Middle frontal gyrus (tissue), 1 donor: ENCODE results near the gene UBN1.
"Not testable (repeated sequence)": the region's sequence is repeated elsewhere in the genome, so short reads cannot be mapped to it uniquely, and the experiment has no call there.

Experiments used
- DNase-seq: peaks from one replicate; pipeline ENCODE4 v3.0.0-alpha.2; 2015; ENCODE audit warnings: low spot score; ENCODE audit errors: extremely low spot score

UBN1 gene

DNA sequence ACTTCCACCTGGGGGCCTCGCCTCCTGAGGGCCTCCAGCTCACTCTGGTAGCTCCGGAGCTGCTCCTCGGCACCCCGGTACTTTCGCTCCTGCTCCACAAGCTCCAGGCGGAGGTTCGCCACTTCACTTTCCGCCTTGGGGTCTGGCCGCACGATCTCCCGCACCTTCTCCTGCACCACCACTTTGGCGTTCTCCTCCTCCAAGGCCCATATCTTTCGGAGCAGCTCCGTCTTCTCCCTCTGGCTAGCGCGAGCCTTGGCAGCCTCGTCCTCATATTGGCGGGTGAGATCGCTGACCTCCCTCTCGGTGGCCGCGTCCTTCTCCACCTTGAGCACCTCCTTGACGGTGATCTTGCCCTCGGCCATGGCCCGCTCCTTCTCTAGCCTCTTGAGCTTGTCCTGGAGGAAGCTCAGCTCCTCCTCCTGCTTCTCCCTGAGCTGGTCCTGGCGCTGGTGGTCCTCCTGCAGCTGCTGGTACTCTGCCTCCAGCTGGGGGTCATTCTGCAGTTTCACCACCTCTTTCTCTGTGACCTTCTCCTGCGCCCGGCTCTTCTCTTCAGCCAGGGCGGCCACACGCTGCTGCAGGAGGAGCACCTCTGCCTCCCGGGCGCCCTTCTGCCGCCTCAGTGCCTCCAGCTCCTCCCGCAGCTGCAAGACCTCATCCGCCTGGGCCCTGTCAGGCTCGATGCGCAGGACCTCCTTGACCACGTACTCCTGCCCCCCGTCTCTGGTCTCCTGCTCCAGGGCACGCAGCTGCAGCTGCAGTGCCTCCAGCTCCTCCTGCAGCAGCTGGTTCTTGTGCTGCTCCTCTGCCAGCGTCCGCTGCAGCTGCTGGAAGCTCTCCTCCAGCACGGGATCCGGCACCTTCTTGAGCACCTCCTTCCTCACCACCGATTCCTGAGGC lies 37.9 kb downstream of the UBN1 start:
- DNase-seq = no peak

DNA sequence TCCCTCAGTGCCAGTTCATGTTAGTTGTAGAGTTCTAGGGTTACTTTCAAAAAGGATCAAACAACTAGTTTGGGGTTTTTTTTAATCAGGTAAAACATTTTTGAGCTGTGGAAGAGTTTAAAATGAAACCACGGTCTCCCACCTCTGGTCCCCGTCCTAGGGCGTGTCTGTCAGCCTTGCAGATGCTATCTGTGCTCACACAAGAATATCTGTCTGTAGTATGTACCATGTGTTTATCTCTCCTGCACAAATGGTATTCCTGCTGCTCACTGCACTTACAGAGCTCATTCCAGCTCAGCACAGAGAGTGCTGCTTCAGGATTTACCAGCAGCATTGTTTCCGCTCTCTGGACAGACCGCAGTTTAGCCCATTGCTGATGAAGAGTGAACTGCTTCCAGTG lies 38.9 kb downstream of the UBN1 start:
- no peak for DNase-seq

DNA sequence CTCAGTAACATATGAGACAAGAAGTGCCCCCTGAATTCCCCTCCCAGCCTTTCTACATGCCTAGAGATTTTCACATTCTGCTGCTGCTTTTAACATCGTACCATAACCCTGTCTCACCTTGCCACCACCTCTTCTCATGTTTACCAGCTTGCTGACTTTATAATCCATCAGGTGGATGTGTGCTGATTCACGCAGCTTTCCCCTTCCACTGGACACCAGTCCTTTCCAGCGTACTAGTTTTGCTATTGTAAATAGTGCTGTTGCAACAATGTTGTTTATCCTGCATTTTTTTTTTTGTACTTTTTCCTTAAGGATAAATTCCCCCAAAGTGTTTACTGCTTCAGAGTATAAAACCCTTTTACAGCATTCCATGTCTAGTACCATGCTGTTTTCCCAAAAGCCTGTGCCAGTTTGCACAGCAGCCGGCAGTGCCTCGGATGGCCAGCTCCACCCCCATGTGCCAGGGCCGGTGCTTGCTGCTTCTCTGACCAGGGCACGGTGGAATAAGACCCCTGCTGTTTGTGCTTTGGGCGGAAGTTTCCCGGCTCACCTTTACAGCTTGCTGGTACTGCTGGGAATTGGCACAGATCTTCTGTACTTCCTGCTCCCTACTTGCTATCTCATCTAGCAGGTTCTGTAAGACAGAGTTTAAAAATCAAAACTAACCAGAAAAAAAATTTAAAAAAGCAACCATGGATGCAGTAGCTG lies 41.3 kb downstream of the UBN1 start:
- DNase-seq = no peak

DNA sequence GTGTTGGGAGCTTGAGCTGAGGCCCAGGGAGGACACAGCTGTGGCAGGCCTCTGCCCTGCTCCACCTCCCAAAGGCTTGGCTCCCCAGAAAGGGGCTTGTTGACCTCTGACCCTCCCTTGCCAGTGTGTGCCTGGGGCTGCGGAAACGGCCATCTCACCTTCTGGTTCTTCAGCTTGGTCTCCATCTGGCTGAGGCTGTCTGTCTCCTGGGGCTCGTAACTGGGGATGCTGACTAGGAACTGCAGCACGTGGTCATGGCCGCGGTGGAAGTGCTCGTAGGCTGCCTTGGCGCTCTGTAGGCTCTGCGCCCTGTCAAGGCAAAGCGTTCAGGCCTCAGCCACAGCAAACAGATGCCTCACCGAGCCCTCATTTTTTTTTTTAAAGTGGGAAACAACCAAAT lies 42.7 kb downstream of the UBN1 start:
- DNase-seq = no peak

DNA sequence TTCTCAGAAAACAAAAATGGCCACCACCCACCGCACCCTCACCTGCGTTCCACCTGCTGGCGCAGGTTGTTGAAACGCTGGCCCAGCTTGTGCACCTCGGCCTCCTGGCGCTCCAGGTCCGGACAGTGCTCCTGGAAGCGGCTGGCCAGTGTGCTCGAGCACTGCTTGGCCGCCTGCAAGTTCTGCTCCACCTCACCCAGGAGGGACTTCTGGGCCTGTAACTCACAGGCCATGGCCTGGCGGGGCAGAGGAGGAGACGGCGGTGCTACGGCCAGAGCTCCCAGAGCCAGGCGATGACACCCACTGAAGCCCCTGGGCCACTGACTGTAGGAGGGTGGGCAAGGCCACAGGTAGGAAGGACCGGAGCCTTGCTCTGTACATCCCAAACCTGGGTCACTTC lies 43.4 kb downstream of the UBN1 start:
- no peak for DNase-seq

DNA sequence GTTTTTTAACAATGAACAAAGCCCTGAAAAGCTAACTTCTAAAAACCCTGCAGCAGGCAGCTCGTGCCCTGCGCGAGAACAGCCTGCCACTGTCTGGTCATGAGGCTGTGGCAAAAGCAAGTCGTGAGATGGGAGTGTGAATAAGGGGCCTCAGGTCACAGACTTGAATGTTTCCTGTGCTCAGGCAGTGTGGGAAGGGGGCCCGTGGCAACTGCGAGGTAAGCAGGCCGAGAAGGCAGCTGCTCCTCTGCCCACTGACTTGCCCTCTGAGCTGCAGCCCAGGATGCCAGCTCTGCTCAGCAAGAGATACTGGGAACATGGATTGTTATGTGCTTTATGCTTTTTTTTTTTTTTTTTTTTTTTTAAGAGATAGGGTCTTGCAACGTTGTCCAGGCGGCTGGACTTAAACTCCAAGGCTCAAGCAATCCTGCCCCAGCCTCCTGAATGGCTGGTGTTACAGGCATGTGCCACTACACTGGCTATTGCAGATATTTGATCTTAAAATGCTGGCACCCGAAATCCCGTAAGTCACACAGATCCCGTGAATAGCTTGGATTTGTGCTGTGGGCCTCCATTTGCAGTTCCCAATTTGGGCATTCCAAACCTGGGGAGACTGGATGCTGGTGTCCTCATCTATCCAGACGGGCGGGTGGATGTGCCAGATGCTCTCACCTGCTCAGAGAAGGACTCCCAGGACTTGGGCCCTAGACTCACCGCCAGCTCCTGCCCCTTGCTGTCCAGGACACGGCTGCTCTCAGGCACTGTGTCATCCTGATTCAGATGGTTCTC lies 44.0 kb downstream of the UBN1 start:
- DNase-seq = no peak

DNA sequence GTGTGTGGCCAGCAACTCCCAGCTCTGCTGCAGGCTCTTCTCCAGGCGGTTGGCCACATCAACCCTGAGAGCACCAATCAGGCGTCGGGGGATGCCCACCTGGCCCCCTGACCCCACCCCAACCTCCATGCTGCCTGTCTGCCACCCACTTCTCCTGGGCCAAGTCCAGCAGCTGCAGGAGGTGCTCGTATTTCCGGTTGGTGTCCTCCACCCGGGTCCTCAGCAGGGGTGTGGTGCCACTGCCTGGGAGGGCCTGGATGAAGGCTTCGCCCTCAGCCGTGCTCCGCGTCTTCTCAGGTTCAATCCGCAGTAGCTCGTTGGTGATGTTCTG lies 44.6 kb downstream of the UBN1 start:
- no peak for DNase-seq

DNA sequence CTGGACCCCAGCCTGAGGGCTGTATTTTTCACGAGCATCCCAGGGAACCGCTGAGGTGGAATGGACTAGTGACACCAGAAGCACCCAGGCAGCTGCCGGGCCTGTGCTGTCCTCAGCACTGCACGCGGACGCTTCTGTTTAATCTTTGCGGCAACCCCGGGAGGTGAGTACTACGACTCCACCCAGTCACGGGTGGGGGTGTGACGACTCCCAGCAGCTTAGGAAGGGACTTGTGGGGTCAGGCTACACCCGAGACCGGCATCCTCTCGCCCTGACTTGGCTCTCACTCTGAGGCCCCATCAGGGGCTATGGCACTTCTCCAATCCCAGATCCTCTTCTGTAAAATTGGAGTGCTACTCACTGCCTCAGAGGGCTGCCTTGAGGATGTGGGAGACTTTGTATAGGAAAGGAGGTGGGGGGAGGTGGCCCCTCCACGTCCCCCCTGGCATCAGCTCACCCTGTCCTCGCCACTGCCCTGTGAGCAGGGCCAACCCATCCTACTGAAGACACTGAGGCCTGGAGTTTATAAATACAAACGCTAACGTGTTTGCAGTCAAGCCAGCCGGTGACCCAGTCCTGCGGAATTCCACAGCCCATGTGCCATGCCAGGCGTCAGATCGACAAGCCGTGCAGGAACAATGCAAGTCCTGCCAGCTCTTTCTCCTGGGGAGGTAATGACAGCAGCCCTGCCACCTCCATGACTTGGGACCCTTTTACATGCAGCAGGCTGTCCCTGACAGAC lies 45.3 kb downstream of the UBN1 start:
- DNase-seq = no peak

DNA sequence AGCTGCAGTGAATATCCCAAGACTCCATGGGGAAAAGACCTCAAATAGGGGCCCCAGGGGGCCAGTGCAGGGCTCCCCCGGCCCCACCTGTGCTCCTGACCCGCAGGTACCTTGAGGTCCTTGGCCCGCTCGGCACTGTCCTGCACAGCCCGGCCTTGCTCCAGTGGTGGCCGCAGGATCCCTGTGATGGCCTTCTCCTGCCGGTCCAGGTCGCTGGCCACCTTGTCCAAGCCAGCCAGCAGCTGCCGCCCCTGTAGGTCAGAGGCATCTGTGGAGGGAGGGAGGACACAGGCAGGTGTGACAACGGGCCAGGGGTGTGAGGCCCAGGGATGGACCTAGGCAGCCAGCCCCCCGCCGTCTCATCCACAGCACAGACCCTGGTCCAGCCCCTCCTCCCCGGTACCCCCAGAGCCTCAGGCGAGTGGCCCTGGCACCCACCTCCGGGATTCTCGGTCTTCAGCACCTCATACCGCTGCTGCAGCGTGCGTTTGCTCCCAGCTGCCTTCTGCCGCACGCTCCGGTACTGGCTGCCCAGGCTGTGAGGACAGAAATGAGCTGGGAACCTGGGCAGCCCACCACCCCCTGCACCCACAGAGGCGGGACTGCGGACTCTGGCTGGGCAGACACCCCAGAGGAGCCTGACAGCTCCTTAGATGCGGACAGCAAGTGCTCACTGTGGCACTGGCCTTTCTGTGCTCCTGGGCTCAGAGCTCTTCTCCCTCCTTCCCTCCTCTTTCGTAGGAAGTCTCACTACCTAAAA lies 46.0 kb downstream of the UBN1 start:
- no peak for DNase-seq

DNA sequence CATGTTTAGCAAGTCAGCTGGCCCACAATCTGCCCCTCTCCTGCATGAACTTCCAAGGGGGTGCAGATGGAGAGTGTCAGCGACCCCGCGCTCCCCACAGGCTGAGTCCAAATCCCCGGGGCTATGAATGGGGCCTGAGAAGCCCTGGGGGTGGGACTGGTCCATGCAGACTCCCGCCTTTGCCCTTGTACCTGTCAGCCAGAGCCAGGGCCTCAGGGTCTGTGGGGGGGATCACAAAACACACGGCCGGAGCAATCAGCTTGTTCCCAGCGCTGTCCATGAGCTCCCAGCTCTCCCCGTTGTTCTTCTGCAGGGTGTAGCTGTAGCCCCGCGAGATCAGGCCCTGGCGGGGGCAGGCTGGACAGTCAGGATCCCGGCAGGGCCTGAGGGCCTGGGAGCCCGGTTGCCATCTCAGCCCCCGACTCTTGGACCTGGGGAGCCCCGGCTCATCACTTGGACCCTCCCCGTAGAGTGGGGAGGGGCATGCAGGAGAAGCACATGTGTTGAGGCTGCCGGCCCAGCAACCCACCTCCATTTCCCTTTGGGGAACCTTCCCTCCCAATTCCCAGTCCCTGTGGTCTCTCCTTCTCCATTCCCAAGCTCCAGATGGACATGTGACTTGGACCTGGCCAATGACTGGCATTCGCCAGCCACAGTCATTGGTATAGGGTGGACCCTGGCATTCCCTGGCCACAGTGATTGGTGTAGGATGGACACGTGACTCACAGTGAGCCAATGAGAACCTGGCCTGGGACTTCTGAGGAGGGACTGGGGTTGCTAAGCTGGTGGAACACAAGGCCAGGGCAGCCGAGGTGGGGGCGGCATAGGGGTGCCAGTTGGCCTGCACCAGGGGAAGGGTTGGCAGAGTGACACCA lies 47.2 kb downstream of the UBN1 start:
- no peak for DNase-seq

DNA sequence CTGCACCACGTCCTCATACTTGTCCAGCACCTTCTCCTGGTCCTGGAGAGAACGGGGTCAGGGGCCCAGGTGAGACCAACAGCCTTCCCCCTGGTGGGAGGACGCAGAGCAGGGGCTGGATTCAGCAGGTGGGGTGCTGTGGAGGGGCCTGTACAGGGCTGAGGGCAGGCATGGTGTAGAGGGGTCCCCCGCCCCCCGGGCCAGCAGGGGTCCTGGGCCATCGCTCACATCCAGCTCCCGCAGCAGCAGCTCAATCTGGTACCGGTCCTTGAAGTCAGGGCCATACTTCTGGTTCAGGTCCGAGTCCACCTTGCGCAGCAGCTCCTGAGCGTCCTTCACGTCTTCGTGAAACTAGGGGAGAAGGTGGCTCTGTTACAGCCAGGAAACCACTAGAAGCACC lies 48.1 kb downstream of the UBN1 start:
- no peak for DNase-seq

DNA sequence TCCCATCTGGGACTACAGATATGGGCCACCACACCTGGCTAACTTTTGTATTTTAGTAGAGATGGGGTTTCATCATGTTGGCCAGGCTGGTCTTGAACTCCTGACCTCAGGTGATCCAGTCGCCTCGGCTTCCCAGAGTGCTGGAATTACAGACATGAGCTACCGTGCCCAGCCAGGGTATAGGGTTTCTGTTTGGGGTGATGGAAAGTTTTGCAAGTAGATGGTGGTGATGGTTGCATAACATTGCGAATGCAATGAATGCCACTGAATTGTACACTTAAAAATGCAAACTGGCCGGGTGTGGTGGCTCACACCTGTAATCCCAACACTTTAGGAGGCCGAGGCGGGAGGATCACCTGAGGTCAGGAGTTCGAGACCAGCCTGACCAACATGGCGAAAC lies 49.5 kb downstream of the UBN1 start:
- DNase-seq = not testable (repeated sequence)

DNA sequence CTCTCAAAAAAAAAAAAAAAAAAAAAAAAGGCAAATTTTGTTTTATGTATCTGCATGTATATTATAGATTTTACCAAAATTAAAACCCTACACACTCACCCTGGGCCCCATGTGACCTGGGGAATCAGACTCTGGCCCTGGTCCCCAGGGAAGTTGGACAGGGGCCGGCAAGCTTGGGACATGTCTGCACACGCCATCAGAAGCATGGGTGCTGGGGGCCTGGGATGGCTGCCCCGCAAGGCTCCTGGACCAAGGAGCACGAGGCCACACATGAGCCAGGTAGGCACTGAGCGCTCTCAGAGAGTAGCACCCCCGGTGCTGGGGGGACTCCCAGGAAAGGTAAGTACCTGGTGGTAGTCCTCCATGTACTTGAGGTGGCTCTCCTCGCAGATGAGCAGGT lies 50.0 kb downstream of the UBN1 start:
- DNase-seq = no peak

DNA sequence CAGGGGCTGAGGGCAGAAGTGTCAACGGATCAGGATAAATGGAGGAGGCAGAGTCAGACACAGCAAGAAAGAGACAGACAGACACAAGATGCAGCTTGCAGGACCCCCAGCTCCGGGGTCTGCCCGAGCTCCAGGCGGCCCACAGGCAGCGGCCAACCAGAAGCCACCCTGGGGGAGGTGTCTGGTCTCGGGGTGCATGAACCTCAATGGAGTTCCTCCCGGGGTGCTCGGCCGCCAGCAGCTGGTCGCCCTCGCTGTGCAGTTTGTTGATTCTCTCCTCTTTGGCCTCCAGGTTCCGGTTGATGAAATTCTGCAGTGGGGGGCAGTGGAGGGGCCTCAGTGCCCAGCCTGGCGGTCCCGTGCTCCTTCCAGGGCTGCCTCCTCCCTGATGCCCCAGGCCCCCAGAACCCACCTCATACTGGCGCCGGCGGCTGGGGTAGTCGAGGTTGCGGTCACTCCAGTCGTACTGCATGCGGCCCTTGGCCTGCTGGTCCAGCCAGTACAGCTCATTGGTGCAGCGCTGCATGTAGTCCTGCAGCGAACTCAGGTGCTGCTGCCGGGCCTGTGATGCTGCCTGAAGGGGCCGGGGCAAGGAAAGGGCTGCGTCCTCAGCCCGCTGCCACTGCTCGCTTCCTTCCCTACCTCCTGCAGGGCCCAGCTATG lies 51.7 kb downstream of the UBN1 start:
- DNase-seq = no peak

DNA sequence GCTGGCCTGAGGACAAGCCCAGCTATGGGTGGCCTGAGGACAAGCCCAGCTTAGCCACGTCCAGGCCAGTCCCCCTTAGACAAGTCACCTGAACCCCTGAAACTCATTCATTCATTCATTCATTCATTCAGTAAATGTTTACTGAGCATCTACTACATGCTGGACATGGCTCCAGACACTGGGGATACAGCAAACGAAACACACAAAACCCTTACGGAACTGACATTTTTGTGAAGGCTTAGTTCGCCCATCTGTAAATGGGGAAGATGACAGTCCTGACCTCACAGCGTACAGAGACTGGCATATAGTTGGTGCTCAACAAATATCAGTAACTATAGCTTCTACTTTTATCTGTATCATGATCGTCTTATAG lies 52.2 kb downstream of the UBN1 start:
- DNase-seq = no peak

DNA sequence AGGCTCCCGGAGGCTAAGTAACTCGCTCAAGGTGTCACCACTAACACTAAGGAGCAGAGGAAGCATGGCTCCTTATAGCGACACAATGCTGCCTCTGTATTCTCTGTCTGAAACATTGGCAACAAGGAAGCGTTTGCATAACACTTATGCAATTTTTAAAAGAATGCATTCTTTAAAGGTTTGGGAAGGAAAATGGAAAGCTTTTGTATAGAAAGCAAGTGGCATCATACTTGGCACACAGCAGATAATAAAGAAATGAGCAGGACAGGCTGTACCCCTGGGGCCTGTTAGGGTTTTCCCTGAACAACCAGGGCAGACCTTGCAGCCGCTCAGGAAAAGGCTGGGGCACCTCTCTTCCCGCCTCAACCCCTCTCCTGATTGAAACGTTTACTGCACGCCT lies 52.8 kb downstream of the UBN1 start:
- DNase-seq = no peak

DNA sequence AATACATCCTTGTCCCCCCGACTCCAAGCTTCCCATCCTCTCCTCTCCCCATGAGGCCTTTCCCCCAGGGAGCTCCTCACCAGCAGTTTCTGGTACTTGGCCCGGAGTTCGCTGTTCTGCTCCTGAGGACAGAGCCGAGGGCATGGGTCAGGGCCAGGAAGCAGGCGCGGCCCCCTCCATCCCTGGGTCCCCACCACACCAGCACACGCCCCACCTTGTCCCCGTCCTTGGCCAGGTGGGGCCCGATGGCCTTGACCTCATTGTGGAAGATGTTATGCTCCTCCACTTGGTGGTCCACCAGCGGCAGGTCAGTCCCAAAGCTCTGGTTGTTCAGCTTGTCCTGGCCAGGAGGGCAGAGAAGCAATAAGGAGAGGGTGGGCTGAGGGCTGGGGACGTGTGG lies 53.5 kb downstream of the UBN1 start:
- no peak for DNase-seq

DNA sequence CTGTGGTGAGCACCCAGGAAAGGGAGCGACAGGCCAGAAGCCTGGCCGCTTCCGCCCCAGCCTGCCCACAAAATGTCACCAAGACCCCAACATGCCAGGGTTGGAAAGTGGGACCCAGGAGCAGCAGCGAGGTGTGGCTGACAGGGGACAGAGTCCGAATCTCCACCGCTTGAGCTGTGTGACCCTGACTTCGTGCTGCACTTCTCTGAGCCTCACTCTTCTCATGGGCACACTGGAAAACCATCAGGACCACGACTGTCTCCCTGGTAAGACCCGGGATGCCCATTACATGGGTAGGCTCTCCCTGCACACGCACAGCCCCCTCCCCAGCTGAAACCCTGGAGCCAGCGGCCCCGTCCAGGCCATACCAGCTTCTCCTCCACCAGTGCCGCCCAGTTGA lies 54.8 kb downstream of the UBN1 start:
- no peak for DNase-seq
